Tibial nerve (tissue), 4 donors: ENCODE data around the gene RNASEH2B. TPM values are rescaled to one million over a fixed set of nuclear protein-coding genes. Genes with fewer than 3 reads are reported as not detected.

Source experiments
- DNase-seq, 2 donors: peaks; one replicate each; pipeline ENCODE4 v3.0.0-alpha.2; 2019; ENCODE audit warnings: low spot score in 2 of 2
- H3K27ac ChIP-seq, 4 donors: fragments of 200-600 bp; sonication (generic) in 3 of 4; one replicate each; pipeline ENCODE4 v1.5.1; 2017 to 2019; ENCODE audit warnings: mild to moderate bottlenecking in 1 of 4
- H3K27me3 ChIP-seq, 2 donors: fragments of 200-600 bp; sonication (generic) in 1 of 2; one replicate each; pipeline versions ENCODE4 v1.5.1 to v1.6.0; 2017 to 2019
- H3K36me3 ChIP-seq, 3 donors: fragments of 200-600 bp; sonication (generic); one replicate each; pipeline ENCODE4 v1.5.1; 2018 to 2019
- H3K4me1 ChIP-seq, 4 donors: fragments of 200-600 bp; sonication (generic) in 3 of 4; one replicate each; pipeline ENCODE4 v1.5.1; 2017 to 2019
- H3K4me3 ChIP-seq, 4 donors: fragments of 200-600 bp; sonication (generic) in 3 of 4; one replicate each; pipeline ENCODE4 v1.5.1; 2017 to 2019; ENCODE audit warnings: mild to moderate bottlenecking in 1 of 4, moderate library complexity in 1 of 4
- H3K9me3 ChIP-seq, 4 donors: fragments of 200-600 bp; sonication (generic) in 3 of 4; one replicate each; pipeline ENCODE4 v1.5.1; 2017 to 2019
- EP300 ChIP-seq, 2 donors: sonication (generic); formaldehyde crosslinking; IDR thresholded peaks; one replicate each; pipeline ENCODE4 v1.6.1; 2017; ENCODE audit warnings: antibody characterized with exemption in 2 of 2, mild to moderate bottlenecking in 1 of 2
- POLR2A ChIP-seq, 2 donors: fragments of 450-650 bp; IDR thresholded peaks; one replicate each; pipeline ENCODE4 v1.6.1; 2017; ENCODE audit warnings: antibody characterized with exemption in 2 of 2, mild to moderate bottlenecking in 2 of 2, moderate library complexity in 2 of 2
- WGBS, 2 donors: methylation state at CpG; one replicate each; pipeline ENCODE4 v1.1.5; 2018; 5-methylcytosine and 5-hydroxymethylcytosine counted together
- total RNA-seq, 4 donors: library from RNA; depleted of rRNA; stranded (reverse); fragments of >200 nt; gene quantifications; one replicate each; pipeline ENCODE4 v1.1.0, GENCODE V29; 2016
- TF ChIP-seq, protein P1 (sequence below), 5 experiments: fragments of 200-600 bp in 3 of 5; fragments of 450-650 bp in 2 of 5; sonication (generic) in 3 of 5; IDR thresholded peaks; one replicate each; pipeline ENCODE4 v1.5.1; 2016 to 2019; ENCODE audit warnings: antibody characterized with exemption in 5 of 5, mild to moderate bottlenecking in 3 of 5, moderate library complexity in 2 of 5

RNASEH2B gene
- total RNA-seq, 4 donors from 2014 or later: 52.5 to 104 (median 76.5) TPM

DNA sequence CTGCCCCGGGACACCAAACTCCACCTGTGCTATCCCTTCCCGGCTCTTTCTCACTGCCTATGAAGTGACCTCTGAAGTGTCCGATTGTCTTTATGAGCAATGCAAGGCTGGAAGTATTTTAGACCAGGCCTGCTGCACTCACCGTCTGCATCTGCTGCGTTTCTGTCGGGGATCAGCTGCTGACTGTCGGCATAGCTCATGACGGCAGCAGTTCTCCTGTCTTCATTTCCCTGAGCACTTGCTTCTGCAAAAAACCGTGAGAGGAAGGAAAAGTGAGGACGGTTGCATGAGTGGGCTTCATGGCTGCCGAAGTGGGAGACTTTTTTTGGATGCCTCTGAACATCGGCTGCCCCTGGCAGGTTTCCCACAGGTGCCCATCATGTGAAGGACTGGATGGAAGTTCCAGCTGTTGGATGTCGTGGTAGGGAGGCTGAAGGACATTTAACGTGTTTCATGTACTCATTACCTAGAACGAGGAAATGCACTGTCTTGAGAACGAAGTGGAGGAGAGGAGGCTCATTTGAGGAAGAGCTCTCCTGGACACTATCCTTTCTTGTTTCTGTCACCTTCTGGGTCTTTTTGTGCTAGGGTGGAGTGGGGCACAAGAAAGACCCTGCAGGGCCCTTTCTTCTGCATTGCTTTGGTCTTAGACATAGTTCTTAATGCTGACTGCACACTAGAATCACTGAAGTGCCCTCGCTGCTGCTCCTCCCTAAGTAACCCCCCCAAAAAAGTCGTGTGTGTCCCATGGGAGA is 94.7 kb downstream of the RNASEH2B start:
- no peak overlapping the region for H3K4me3 ChIP-seq
- H3K36me3 ChIP-seq: no peaks in the 10 kb centered on the region
- TF ChIP-seq EP300 (IDR thresholded peaks at IDR 0.05): no peak
- TF ChIP-seq POLR2A (IDR thresholded peaks at IDR 0.05): no peak
- TF ChIP-seq, protein P1, sequence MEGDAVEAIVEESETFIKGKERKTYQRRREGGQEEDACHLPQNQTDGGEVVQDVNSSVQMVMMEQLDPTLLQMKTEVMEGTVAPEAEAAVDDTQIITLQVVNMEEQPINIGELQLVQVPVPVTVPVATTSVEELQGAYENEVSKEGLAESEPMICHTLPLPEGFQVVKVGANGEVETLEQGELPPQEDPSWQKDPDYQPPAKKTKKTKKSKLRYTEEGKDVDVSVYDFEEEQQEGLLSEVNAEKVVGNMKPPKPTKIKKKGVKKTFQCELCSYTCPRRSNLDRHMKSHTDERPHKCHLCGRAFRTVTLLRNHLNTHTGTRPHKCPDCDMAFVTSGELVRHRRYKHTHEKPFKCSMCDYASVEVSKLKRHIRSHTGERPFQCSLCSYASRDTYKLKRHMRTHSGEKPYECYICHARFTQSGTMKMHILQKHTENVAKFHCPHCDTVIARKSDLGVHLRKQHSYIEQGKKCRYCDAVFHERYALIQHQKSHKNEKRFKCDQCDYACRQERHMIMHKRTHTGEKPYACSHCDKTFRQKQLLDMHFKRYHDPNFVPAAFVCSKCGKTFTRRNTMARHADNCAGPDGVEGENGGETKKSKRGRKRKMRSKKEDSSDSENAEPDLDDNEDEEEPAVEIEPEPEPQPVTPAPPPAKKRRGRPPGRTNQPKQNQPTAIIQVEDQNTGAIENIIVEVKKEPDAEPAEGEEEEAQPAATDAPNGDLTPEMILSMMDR (IDR thresholded peaks at IDR 0.05): no peak
- peaks cover 0 to 16% (median 0%) of the 10 kb centered on the region in 4 donors for H3K4me1 ChIP-seq
- 80 to 83% methylated on average over 18 of the region's 18 CpGs for WGBS, 2 donors
- H3K9me3 ChIP-seq: no peaks in the 10 kb centered on the region
- H3K27ac ChIP-seq: no peak overlapping the region
- no peaks in the 10 kb centered on the region for H3K27me3 ChIP-seq
- DNase-seq: no peak

DNA sequence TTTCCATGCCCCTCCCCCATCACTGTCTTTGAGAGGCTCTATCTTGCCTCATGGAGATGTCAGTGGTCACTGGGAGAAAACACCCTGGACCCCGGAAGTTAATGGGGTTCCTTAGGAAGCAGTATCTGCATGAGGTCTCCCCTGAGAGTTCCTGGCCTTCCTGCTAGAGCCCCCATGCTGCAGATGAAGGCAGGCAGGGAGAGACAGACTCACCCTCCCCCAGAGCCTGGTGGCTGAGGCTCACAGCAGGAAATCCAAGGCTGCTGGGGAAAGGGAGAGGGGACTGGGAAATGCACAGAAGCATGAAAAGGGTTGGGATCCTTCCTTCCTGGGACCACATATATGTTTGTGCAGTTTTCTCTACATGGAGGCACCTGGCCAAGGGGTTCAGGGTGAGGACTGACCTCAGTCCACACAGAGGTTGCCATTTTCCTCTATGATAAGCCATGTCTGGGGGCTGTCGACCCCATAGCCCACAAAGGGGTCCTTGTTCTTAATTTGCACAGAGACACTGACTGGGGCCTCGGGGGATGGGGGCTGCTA is 95.4 kb downstream of the RNASEH2B start:
- WGBS, 2 donors: 54 to 63% methylated on average over 3 of the region's 3 CpGs
- no peak for DNase-seq
- no peak overlapping the region for H3K4me3 ChIP-seq
- no peaks in the 10 kb centered on the region for H3K36me3 ChIP-seq
- no peak overlapping the region for H3K27ac ChIP-seq
- peaks cover 0 to 14% (median 0%) of the 10 kb centered on the region in 4 donors for H3K4me1 ChIP-seq
- TF ChIP-seq EP300 (IDR thresholded peaks at IDR 0.05): no peak
- TF ChIP-seq POLR2A (IDR thresholded peaks at IDR 0.05): no peak
- TF ChIP-seq, protein P1 (IDR thresholded peaks at IDR 0.05): no peak
- H3K27me3 ChIP-seq: no peaks in the 10 kb centered on the region
- no peaks in the 10 kb centered on the region for H3K9me3 ChIP-seq

DNA sequence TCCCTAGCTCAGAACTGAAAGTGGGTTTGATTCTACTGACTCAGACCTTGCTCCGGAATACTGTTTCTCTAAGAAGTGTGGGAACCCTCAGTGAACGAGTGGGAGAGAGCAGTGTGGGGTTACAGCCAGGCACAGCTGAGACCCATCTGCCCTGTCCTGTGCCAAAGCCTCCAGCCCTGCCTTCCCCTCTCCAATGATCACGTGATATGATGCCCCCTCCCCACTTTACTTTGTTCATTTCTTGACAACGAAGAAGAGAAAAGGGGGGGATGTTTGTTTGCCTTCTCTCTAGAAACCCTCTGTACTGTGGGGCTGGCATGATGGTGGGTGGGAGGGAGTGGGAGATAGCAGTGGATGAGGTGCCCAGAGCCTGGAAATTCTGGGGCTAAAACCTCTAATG is 96.0 kb downstream of the RNASEH2B start:
- TF ChIP-seq, protein P1 (IDR thresholded peaks at IDR 0.05): no peak
- TF ChIP-seq EP300 (IDR thresholded peaks at IDR 0.05) (no peak), POLR2A (IDR thresholded peaks at IDR 0.05) (no peak)
- WGBS, 2 donors: 44 to 49% methylated on average over 4 of the region's 4 CpGs

More for the DNA sequence above, 96.0 kb downstream of the RNASEH2B start:
- no peak for DNase-seq
- H3K4me1 ChIP-seq: peaks cover 0 to 9% (median 0%) of the 10 kb centered on the region in 4 donors
- H3K4me3 ChIP-seq: no peak overlapping the region
- H3K36me3 ChIP-seq: no peaks in the 10 kb centered on the region
- no peak overlapping the region for H3K27ac ChIP-seq
- H3K27me3 ChIP-seq: no peaks in the 10 kb centered on the region
- no peaks in the 10 kb centered on the region for H3K9me3 ChIP-seq

Other genes starting within 250 kb of the RNASEH2B start
- gene DLEU7, start 66.1 kb upstream of the RNASEH2B start, total RNA-seq: 10 to 100 TPM in 2 of 4 donors, 1 to 10 TPM in 2; 6.7 to 43.5 (median 11.5) TPM
- gene C13orf42, start 201.5 kb downstream of the RNASEH2B start, total RNA-seq: not detected